GM21529 (cell line): Measurements from ENCODE around the gene CNKSR1.
A peak's percentile ranks its signal among the peaks of the same experiment; 100 is the strongest.

Experiments used
- ATAC-seq: cut with Tn5 transposase; IDR thresholded peaks from one replicate; pipeline ENCODE4 v1.9.1; 2021; ENCODE audit not compliant: unreplicated experiment

The CNKSR1 gene

GRCh38 chr1:26159743-26160039, 17.6 kb upstream of the CNKSR1 start:
- ATAC-seq, result no peak

GRCh38 chr1:26160527-26161414, 16.5 kb upstream of the CNKSR1 start:
- ATAC-seq, result no peak

GRCh38 chr1:26161415-26162219, 15.7 kb upstream of the CNKSR1 start:
- ATAC-seq, result no peak

- no peak for ATAC-seq
Observed at GRCh38 chr1:26162220-26162709, 15.0 kb upstream of the CNKSR1 start.

GRCh38 chr1:26163684-26164035, 13.6 kb upstream of the CNKSR1 start:
- ATAC-seq, result no peak

GRCh38 chr1:26164036-26164860, 13.0 kb upstream of the CNKSR1 start:
- ATAC-seq, result no peak

GRCh38 chr1:26164861-26165842, 12.1 kb upstream of the CNKSR1 start:
- no peak for ATAC-seq

GRCh38 chr1:26166719-26167281, 10.5 kb upstream of the CNKSR1 start:
- ATAC-seq, result no peak

GRCh38 chr1:26168410-26169197, 8.7 kb upstream of the CNKSR1 start, which contains the start of gene C1orf232:
Gene C1orf232, minus strand, starts transcription at chr1:26168963. Its CDS starts 464 bp downstream, at chr1:26168499.
- ATAC-seq, result no peak

- ATAC-seq, result no peak
Observed at GRCh38 chr1:26169198-26169554, 8.1 kb upstream of the CNKSR1 start.

- peak; percentile 88 for ATAC-seq
Observed at GRCh38 chr1:26169669-26170471, 7.4 kb upstream of the CNKSR1 start, which contains the start of gene ZNF593. Gene ZNF593, plus strand, starts transcription at chr1:26169908. Its CDS starts 76 bp downstream, at chr1:26169984.

- ATAC-seq, result no peak
Observed at GRCh38 chr1:26170472-26170821, 6.8 kb upstream of the CNKSR1 start.

GRCh38 chr1:26171084-26172072, 5.9 kb upstream of the CNKSR1 start, which contains the start of gene ZNF593OS:
Gene ZNF593OS, minus strand, starts transcription at chr1:26171832. Its CDS starts 171 bp downstream, at chr1:26171661.
- no peak for ATAC-seq

GRCh38 chr1:26175346-26175745, 1.9 kb upstream of the CNKSR1 start:
- no peak for ATAC-seq

- no peak for ATAC-seq
Observed at GRCh38 chr1:26180010-26180506, 2.8 kb downstream of the CNKSR1 start.

GRCh38 chr1:26181586-26182382, 4.5 kb downstream of the CNKSR1 start:
- ATAC-seq, result no peak
